K562 (cell line): ENCODE results near the gene ERGIC3. TPM values are rescaled to one million over a fixed set of nuclear protein-coding genes. Genes with fewer than 3 reads are reported as not detected.
A peak's percentile ranks its signal among the peaks of the same experiment; 100 is the strongest.

Source experiments
- BCL6 ChIP-seq: fragments of 250-450 bp; sonication (Bioruptor Pico); IDR thresholded peaks from 2 replicates; pipeline ENCODE4 v1.4.0; 2020
- CREBBP ChIP-seq: IDR thresholded peaks from one replicate; pipeline ENCODE4 v1.6.1; 2012; ENCODE audit warnings: low read depth, mild to moderate bottlenecking, control low read depth, inconsistent platforms, low read length
- DMBX1 ChIP-seq: fragments of 250-450 bp; sonication (Bioruptor Pico); IDR thresholded peaks from 2 replicates; pipeline ENCODE4 v1.8.0; 2022; ENCODE audit warnings: inconsistent platforms, mild to moderate bottlenecking, moderate library complexity, borderline replicate concordance
- HNRNPK ChIP-seq: fragments of 200-400 bp; formaldehyde crosslinking; IDR thresholded peaks from one replicate; pipeline ENCODE4 v1.6.1; 2018; ENCODE audit warnings: mild to moderate bottlenecking, low read depth, low read length; ENCODE audit not compliant: poor library complexity, severe bottlenecking
- MEF2A ChIP-seq: IDR thresholded peaks from 2 replicates; pipeline ENCODE4 v1.6.1; 2011; ENCODE audit warnings: low read depth, mild to moderate bottlenecking, low read length, moderate library complexity; ENCODE audit not compliant: control insufficient read depth
- NRF1 ChIP-seq, 2 experiments: fragments of 450-650 bp; IDR thresholded peaks in 1 of 2; conservative IDR thresholded peaks in 1 of 2; 2 replicates each; pipeline ENCODE4 v1.6.1; 2014; ENCODE audit warnings: mild to moderate bottlenecking in 2 of 2
- RB1 ChIP-seq: fragments of 450-650 bp; IDR thresholded peaks from 2 replicates; pipeline ENCODE4 v1.6.1; 2017; ENCODE audit warnings: low read depth, mild to moderate bottlenecking
- SIN3B ChIP-seq: fragments of 450-650 bp; IDR thresholded peaks from 2 replicates; pipeline ENCODE4 v1.6.1; 2017; ENCODE audit warnings: low read depth, mild to moderate bottlenecking, moderate library complexity
- TEAD4 ChIP-seq, 2 experiments: sonication (generic) in 1 of 2; formaldehyde crosslinking in 1 of 2; IDR thresholded peaks; 2 replicates each; pipeline versions ENCODE4 v1.6.1 to v1.8.0; 2012 to 2022; ENCODE audit warnings: borderline replicate concordance in 1 of 2, inconsistent platforms in 1 of 2, low read length in 1 of 2, mild to moderate bottlenecking in 1 of 2, missing genetic modification reagents in 1 of 2
- TRIM24 ChIP-seq, 2 experiments: fragments of 450-650 bp; IDR thresholded peaks; 2 replicates each; pipeline ENCODE4 v1.6.1; 2016
- ZZZ3 ChIP-seq: fragments of 450-650 bp; IDR thresholded peaks from 2 replicates; pipeline ENCODE4 v1.6.1; 2016; ENCODE audit warnings: antibody characterized with exemption, mild to moderate bottlenecking, moderate library complexity
- polyA plus RNA-seq, 8 experiments: library from polyadenylated mRNA; depleted of rRNA in 4 of 8; stranded (reverse) in 5 of 8; unstranded in 3 of 8; fragments of >200 nt; fragmentation: Nextera tagmentation in 2 of 8; fragmentation: Illumina TruSeq in 1 of 8; extraction: Ambion mirVana in 2 of 8; extraction: Trizol in 1 of 8; gene quantifications; 2 replicates each; pipeline versions ENCODE4 v1.2.1 to v1.2.3, GENCODE V29; 2011 to 2014; ENCODE audit warnings: inconsistent platforms in 1 of 8, missing spikeins in 1 of 8
- total RNA-seq, 7 experiments: library from RNA; depleted of rRNA in 6 of 7; stranded (reverse); fragments of >200 nt in 6 of 7; fragmentation: Illumina TruSeq in 2 of 7; extraction: Trizol in 2 of 7; gene quantifications; 2 replicates each; pipeline versions ENCODE4 v1.2.1 to v1.2.3, GENCODE V29; 2011 to 2021; ENCODE audit warnings: low replicate concordance in 1 of 7
- TF ChIP-seq, protein P1 (sequence below): sonication (generic); formaldehyde crosslinking; IDR thresholded peaks from 2 replicates; pipeline ENCODE4 v1.8.1; 2023; ENCODE audit warnings: missing genetic modification reagents, mild to moderate bottlenecking, borderline replicate concordance
- TF ChIP-seq, protein P2 (sequence below): fragments of 250-450 bp; sonication (Bioruptor Pico); IDR thresholded peaks from 2 replicates; pipeline ENCODE4 v1.5.0; 2021
- TF ChIP-seq, protein P3 (sequence below): fragments of 250-450 bp; sonication (Bioruptor Pico); IDR thresholded peaks from 2 replicates; pipeline ENCODE4 v1.8.0; 2021; ENCODE audit warnings: borderline replicate concordance, mild to moderate bottlenecking, moderate library complexity; ENCODE audit not compliant: poor library complexity, severe bottlenecking
- TF ChIP-seq, protein P4 (sequence below): fragments of 250-450 bp; sonication (Bioruptor Pico); IDR thresholded peaks from 2 replicates; pipeline ENCODE4 v1.4.0; 2020; ENCODE audit warnings: mild to moderate bottlenecking, moderate library complexity, borderline replicate concordance

Gene ERGIC3
- total and polyA plus RNA-seq, 9 of the 15 experiments (the other 6 are each of a cell fraction or from before 2014, with no cell fraction given) = 121 to 278 (median 184) TPM

DNA sequence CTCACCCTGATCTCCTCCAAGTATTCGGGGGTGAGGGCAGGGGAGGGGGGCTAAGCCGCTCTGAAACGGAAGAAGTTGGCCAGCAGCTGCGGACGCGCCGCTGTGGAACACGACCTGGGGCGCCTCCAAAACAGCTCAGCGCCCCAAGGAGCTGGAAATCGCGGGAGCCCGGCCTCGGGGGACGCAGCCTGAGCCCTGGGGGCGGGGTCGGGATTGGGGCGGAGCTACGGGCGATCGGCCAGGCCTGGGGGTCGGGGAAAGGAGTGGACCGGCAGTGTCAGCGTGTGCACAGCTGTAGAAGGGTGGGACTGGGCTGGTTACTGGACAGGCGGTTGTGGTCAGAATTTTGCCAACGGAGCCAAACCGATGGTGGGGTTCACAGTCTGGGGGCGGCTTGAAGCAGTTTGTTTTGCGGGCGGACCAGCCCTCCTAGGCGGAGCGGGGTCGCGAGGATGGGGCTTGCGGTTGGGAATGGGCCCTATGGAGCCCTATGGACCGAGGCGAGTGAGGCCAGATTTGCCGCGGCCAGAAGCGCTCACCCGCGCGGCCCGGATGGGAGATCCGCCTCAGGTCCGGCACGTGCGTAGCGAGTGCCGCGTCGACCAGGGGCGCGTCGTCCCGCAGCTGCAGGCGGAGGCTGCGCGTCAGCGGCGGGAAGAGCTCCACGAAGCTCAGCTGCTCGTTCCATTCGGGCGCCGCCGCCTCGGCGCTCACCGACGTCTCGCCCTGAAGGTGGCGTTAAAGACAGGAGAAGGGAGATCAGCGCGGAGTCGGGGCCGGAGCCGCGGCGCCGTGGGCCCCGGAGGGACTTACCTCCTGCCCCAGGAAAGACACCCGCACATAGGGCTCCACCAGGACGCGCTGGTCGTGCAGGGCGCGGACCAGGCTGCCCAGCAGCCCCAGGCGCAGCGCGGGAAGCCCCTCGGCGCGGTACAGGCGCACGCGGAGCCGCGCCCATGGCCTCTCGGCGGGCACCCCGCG, 59.4 kb downstream of the ERGIC3 start (continued):
- TF ChIP-seq, protein P1, sequence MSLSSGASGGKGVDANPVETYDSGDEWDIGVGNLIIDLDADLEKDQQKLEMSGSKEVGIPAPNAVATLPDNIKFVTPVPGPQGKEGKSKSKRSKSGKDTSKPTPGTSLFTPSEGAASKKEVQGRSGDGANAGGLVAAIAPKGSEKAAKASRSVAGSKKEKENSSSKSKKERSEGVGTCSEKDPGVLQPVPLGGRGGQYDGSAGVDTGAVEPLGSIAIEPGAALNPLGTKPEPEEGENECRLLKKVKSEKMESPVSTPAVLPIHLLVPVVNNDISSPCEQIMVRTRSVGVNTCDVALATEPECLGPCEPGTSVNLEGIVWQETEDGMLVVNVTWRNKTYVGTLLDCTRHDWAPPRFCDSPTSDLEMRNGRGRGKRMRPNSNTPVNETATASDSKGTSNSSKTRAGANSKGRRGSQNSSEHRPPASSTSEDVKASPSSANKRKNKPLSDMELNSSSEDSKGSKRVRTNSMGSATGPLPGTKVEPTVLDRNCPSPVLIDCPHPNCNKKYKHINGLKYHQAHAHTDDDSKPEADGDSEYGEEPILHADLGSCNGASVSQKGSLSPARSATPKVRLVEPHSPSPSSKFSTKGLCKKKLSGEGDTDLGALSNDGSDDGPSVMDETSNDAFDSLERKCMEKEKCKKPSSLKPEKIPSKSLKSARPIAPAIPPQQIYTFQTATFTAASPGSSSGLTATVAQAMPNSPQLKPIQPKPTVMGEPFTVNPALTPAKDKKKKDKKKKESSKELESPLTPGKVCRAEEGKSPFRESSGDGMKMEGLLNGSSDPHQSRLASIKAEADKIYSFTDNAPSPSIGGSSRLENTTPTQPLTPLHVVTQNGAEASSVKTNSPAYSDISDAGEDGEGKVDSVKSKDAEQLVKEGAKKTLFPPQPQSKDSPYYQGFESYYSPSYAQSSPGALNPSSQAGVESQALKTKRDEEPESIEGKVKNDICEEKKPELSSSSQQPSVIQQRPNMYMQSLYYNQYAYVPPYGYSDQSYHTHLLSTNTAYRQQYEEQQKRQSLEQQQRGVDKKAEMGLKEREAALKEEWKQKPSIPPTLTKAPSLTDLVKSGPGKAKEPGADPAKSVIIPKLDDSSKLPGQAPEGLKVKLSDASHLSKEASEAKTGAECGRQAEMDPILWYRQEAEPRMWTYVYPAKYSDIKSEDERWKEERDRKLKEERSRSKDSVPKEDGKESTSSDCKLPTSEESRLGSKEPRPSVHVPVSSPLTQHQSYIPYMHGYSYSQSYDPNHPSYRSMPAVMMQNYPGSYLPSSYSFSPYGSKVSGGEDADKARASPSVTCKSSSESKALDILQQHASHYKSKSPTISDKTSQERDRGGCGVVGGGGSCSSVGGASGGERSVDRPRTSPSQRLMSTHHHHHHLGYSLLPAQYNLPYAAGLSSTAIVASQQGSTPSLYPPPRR = no peak
- peak; percentile 51; the same call in 1 of the 2 replicates for TF ChIP-seq DMBX1 (CRISPR knock-in tag)
- no peak for TF ChIP-seq SIN3B
- peak; percentile 84 to 87 for TF ChIP-seq NRF1 (conservative IDR thresholded peaks at IDR 0.05 in 1 of 2, IDR thresholded peaks at IDR 0.05 in 1 of 2)
- TF ChIP-seq TEAD4 (IDR thresholded peaks at IDR 0.05; ENCODE audit: low read length) = peak; percentile 60; the same call in 1 of the 2 replicates
- TF ChIP-seq TEAD4 (CRISPR knock-in tag; IDR thresholded peaks at IDR 0.05; ENCODE audit: borderline replicate concordance) = 0 out of 2 replicates have a peak, but pooled peaks have one; percentile 29
- TF ChIP-seq, protein P2, sequence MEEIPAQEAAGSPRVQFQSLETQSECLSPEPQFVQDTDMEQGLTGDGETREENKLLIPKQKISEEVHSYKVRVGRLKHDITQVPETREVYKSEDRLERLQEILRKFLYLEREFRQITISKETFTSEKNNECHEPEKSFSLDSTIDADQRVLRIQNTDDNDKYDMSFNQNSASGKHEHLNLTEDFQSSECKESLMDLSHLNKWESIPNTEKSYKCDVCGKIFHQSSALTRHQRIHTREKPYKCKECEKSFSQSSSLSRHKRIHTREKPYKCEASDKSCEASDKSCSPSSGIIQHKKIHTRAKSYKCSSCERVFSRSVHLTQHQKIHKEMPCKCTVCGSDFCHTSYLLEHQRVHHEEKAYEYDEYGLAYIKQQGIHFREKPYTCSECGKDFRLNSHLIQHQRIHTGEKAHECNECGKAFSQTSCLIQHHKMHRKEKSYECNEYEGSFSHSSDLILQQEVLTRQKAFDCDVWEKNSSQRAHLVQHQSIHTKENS = no peak
- no peak for TF ChIP-seq CREBBP
- TF ChIP-seq MEF2A = no peak
- peak in 1 of 2 experiments; percentile 31; a peak in 1 of 4 replicates for TF ChIP-seq TRIM24 (IDR thresholded peaks at IDR 0.05)
- TF ChIP-seq, protein P3, sequence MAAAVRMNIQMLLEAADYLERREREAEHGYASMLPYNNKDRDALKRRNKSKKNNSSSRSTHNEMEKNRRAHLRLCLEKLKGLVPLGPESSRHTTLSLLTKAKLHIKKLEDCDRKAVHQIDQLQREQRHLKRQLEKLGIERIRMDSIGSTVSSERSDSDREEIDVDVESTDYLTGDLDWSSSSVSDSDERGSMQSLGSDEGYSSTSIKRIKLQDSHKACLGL = no peak
- peak; percentile 93 for TF ChIP-seq RB1
- TF ChIP-seq ZZZ3 = no peak
- no peak for TF ChIP-seq BCL6 (CRISPR knock-in tag)
- TF ChIP-seq, protein P4, sequence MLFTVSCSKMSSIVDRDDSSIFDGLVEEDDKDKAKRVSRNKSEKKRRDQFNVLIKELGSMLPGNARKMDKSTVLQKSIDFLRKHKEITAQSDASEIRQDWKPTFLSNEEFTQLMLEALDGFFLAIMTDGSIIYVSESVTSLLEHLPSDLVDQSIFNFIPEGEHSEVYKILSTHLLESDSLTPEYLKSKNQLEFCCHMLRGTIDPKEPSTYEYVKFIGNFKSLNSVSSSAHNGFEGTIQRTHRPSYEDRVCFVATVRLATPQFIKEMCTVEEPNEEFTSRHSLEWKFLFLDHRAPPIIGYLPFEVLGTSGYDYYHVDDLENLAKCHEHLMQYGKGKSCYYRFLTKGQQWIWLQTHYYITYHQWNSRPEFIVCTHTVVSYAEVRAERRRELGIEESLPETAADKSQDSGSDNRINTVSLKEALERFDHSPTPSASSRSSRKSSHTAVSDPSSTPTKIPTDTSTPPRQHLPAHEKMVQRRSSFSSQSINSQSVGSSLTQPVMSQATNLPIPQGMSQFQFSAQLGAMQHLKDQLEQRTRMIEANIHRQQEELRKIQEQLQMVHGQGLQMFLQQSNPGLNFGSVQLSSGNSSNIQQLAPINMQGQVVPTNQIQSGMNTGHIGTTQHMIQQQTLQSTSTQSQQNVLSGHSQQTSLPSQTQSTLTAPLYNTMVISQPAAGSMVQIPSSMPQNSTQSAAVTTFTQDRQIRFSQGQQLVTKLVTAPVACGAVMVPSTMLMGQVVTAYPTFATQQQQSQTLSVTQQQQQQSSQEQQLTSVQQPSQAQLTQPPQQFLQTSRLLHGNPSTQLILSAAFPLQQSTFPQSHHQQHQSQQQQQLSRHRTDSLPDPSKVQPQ (CRISPR knock-in tag) = no peak
- TF ChIP-seq HNRNPK = no peak
